Measurements from ENCODE around the gene VIM.

Gene VIM

GRCh38 chr10:17202999-17203398 lies 25.0 kb upstream of the VIM start:
- DNase-seq: no peak
- Histone ChIP-seq H3K4me3 (ENCODE audit: low read depth, low read length) (no peak overlapping the region), H3K27ac (no peak overlapping the region), H3K27me3 (replicated peaks) (no peaks in the 10 kb centered on the region), H3K36me3 (replicated peaks) (no peaks in the 10 kb centered on the region)
- in situ Hi-C loops (cut with HindIII; ENCODE audit: low pct_ligation_motif_present, low sequenced_read_pairs): no loop called here
- TF ChIP-seq CTCF (IDR thresholded peaks at IDR 0.05; ENCODE audit: low read depth, low read length, missing control alignments): no peak

- Histone ChIP-seq H3K36me3 (replicated peaks) (no peaks in the 10 kb centered on the region), H3K27me3 (replicated peaks) (no peaks in the 10 kb centered on the region), H3K27ac (no peak overlapping the region), H3K4me3 (ENCODE audit: low read depth, low read length) (no peak overlapping the region)
- TF ChIP-seq CTCF (IDR thresholded peaks at IDR 0.05; ENCODE audit: low read depth, low read length, missing control alignments): no peak
- in situ Hi-C loops (cut with HindIII; ENCODE audit: low pct_ligation_motif_present, low sequenced_read_pairs): no loop called here
- no peak for DNase-seq
Observed at GRCh38 chr10:17203416-17203815, 24.6 kb upstream of the VIM start.

GRCh38 chr10:17206210-17206709 lies 21.8 kb upstream of the VIM start:
- peak; percentile 92 for DNase-seq
- H3K36me3 ChIP-seq (replicated peaks): no peaks in the 10 kb centered on the region
- H3K27me3 ChIP-seq (replicated peaks): no peaks in the 10 kb centered on the region
- H3K27ac ChIP-seq: peak overlapping the region; percentile 70
- H3K4me3 ChIP-seq (ENCODE audit: low read depth, low read length): no peak overlapping the region
- in situ Hi-C loops (cut with HindIII; ENCODE audit: low pct_ligation_motif_present, low sequenced_read_pairs): no loop called here
- TF ChIP-seq CTCF (IDR thresholded peaks at IDR 0.05; ENCODE audit: low read depth, low read length, missing control alignments): no peak

GRCh38 chr10:17208476-17208875 lies 19.6 kb upstream of the VIM start:
- no peaks in the 10 kb centered on the region for H3K36me3 ChIP-seq (replicated peaks)
- no peak overlapping the region for H3K4me3 ChIP-seq (ENCODE audit: low read depth, low read length)
- no peak for DNase-seq
- H3K27ac ChIP-seq: no peak overlapping the region
- no peaks in the 10 kb centered on the region for H3K27me3 ChIP-seq (replicated peaks)
- in situ Hi-C loops (cut with HindIII; ENCODE audit: low pct_ligation_motif_present, low sequenced_read_pairs): no loop called here
- TF ChIP-seq CTCF (IDR thresholded peaks at IDR 0.05; ENCODE audit: low read depth, low read length, missing control alignments): no peak

GRCh38 chr10:17209302-17209701 lies 18.7 kb upstream of the VIM start:
- H3K27ac ChIP-seq: peak overlapping the region; percentile 67
- H3K36me3 ChIP-seq (replicated peaks): no peaks in the 10 kb centered on the region
- no peak for TF ChIP-seq CTCF (IDR thresholded peaks at IDR 0.05; ENCODE audit: low read depth, low read length, missing control alignments)
- H3K4me3 ChIP-seq (ENCODE audit: low read depth, low read length): no peak overlapping the region
- DNase-seq: no peak
- in situ Hi-C loops (cut with HindIII; ENCODE audit: low pct_ligation_motif_present, low sequenced_read_pairs): no loop called here
- H3K27me3 ChIP-seq (replicated peaks): no peaks in the 10 kb centered on the region

GRCh38 chr10:17209881-17210280 lies 18.2 kb upstream of the VIM start:
- in situ Hi-C loops (cut with HindIII; ENCODE audit: low pct_ligation_motif_present, low sequenced_read_pairs): no loop called here
- TF ChIP-seq CTCF (IDR thresholded peaks at IDR 0.05; ENCODE audit: low read depth, low read length, missing control alignments): no peak
- DNase-seq: no peak
- H3K4me3 ChIP-seq (ENCODE audit: low read depth, low read length): no peak overlapping the region
- peak overlapping the region; percentile 67 for H3K27ac ChIP-seq
- no peaks in the 10 kb centered on the region for H3K36me3 ChIP-seq (replicated peaks)
- no peaks in the 10 kb centered on the region for H3K27me3 ChIP-seq (replicated peaks)
